NCI-H1436 (cell line): Measurements from ENCODE around the gene ARF1.

ENCODE experiments used
- DNase-seq: peaks from one replicate; lab custom pipeline; 2025; lab: John Stamatoyannopoulos, UW

Gene ARF1

GRCh38 chr1:228148196-228148861 lies 65.8 kb downstream of the ARF1 start:
- DNase-seq: no peak
